GM23338 (cell line): Measurements from ENCODE around the gene SDHAF2.

Experiments
- EZH2 ChIP-seq: fragments of 200-600 bp; sonication (generic); IDR thresholded peaks from one replicate; pipeline ENCODE4 v1.8.0; 2017; ENCODE audit warnings: antibody characterized with exemption, mild to moderate bottlenecking, low read depth; ENCODE audit not compliant: unreplicated experiment
- EZH2phosphoT487 ChIP-seq: fragments of 200-600 bp; sonication (generic); IDR thresholded peaks from one replicate; pipeline ENCODE4 v1.8.1; 2018; ENCODE audit warnings: antibody characterized with exemption; ENCODE audit not compliant: unreplicated experiment
- POLR2AphosphoS5 ChIP-seq: IDR thresholded peaks from 2 replicates; pipeline ENCODE4 v1.6.1; 2016; ENCODE audit warnings: antibody characterized with exemption, low read depth
- ZNF114 ChIP-seq: fragments of 250-450 bp; sonication (Bioruptor Pico); IDR thresholded peaks from 2 replicates; pipeline ENCODE4 v1.5.0; 2020; ENCODE audit warnings: mild to moderate bottlenecking, moderate library complexity
- TF ChIP-seq, protein P1 (sequence below), 2 experiments: fragments of 200-600 bp in 1 of 2; sonication (generic) in 1 of 2; conservative IDR thresholded peaks; 2 replicates each; pipeline versions ENCODE4 v1.5.1 to v1.6.1; 2016 to 2017; ENCODE audit warnings: antibody characterized with exemption in 2 of 2, low read depth in 2 of 2, mild to moderate bottlenecking in 2 of 2, moderate library complexity in 1 of 2

DNA sequence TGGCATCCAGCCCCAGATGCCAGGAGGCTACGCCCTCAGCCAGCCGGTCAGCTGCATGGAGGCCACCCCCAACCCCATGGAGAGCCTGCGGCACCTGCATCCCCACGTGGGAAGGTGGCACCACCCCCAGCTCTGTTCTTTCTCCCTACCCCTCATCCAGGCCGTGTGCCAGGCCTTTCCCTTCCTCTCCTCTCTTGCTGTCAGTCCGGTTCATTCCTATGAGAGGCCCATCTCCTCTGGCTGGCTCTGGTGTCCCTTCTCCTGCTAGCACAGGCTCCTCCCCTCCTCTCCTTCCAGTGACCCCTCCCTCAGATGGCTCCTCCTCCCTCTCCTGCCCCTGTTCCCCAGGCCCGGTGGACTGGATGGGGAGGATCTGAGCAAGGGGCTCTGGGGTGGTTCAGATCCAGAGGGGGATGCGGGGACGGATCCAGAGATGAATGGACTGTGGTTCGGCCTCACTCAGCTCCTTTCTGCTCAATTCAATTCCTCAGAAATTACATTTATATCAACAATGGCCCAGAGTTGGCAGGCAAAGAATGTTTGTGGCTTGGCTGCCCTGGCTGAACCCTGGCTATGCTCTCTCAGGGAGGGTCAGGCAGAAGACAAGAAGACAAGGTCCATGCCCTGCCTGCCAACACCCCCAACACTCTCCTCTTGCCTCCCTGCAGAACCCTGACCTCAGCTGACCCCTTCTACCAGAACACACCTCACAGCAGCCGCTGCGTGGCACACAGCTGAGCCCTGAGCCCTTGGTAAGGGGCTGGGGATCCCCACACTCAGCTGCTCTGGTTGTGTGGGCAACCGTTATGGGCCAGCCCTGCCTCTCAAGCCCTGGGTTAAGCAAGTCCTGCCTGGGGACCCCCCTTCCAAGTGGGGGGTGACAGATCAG lies 60.2 kb downstream of the SDHAF2 start:
- TF ChIP-seq, protein P1, sequence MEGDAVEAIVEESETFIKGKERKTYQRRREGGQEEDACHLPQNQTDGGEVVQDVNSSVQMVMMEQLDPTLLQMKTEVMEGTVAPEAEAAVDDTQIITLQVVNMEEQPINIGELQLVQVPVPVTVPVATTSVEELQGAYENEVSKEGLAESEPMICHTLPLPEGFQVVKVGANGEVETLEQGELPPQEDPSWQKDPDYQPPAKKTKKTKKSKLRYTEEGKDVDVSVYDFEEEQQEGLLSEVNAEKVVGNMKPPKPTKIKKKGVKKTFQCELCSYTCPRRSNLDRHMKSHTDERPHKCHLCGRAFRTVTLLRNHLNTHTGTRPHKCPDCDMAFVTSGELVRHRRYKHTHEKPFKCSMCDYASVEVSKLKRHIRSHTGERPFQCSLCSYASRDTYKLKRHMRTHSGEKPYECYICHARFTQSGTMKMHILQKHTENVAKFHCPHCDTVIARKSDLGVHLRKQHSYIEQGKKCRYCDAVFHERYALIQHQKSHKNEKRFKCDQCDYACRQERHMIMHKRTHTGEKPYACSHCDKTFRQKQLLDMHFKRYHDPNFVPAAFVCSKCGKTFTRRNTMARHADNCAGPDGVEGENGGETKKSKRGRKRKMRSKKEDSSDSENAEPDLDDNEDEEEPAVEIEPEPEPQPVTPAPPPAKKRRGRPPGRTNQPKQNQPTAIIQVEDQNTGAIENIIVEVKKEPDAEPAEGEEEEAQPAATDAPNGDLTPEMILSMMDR (conservative IDR thresholded peaks at IDR 0.05; ENCODE audit: low read depth in 2 of 2): no peak
- no peak for TF ChIP-seq EZH2
- TF ChIP-seq POLR2AphosphoS5: no peak
- no peak for TF ChIP-seq EZH2phosphoT487
- no peak for TF ChIP-seq ZNF114
